Pons (tissue), 1 donor: ENCODE data around the gene INSM2.

ENCODE experiments used
- DNase-seq: peaks from one replicate; pipeline ENCODE4 v3.0.0-alpha.2; 2016; ENCODE audit warnings: low spot score

INSM2 gene

GRCh38 chr14:35549551-35549950 lies 15.6 kb downstream of the INSM2 start:
- DNase-seq = no peak

DNA sequence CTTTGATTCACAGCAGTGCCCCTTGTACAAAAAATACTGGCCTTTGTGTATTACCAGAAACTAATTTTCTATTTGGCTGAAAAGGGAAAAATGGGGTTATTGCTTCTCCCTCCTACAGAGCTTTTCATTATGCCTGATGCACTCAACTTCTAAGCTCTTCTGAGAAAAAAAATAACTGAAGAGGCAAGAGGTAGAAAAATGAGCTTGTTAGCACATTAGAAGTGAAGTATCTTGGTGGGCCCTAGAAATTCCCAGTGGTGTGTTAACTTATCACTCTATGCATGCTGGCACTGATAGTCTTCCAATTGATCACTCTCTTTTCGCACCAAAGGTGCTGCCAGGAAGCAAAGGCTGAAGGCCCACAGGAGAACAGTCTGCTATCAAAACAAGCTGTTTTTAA lies 17.1 kb downstream of the INSM2 start:
- DNase-seq = no peak

DNA sequence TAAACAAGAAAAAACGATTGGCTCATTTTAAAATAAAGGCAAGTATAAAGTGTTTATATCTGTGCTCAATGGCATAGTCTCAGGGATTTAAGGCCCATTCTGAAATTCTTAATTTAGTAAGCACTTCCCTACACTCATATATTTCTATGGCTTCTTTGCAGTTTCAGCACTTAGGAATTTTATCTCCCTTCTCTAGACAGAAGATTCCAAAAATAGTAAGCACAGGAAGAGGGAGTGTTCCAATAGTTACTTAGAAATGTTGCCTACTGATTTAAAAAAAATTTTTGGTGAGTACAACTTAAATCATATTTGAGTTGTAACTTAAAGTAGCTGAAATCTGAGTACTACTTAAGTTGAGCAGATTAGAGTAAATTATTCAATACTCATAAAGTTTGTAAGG lies 19.8 kb downstream of the INSM2 start:
- no peak for DNase-seq

DNA sequence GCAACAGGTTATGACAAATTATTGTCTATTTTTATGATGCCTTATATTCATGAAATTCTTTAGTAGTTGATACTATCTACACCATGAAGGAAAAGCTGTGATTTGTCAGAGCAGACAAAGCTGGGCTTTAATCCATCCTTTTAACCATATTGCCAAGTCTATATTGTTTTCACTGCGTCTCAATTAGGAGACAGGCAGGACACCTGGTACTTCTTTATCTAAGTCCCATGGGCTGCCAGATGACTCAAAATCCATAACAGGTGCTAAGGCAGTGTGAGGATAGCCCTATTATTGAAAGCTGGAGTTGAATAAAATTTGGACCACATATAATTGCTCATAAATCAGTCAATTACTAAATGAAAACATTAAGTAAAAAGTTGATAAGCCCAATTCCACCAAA lies 22.6 kb downstream of the INSM2 start:
- no peak for DNase-seq

- no peak for DNase-seq
Observed at GRCh38 chr14:35557221-35557747, 23.3 kb downstream of the INSM2 start.

GRCh38 chr14:35558680-35559079 lies 24.7 kb downstream of the INSM2 start:
- DNase-seq = peak; percentile 93

GRCh38 chr14:35565871-35566464 lies 32.0 kb downstream of the INSM2 start:
- no peak for DNase-seq

DNA sequence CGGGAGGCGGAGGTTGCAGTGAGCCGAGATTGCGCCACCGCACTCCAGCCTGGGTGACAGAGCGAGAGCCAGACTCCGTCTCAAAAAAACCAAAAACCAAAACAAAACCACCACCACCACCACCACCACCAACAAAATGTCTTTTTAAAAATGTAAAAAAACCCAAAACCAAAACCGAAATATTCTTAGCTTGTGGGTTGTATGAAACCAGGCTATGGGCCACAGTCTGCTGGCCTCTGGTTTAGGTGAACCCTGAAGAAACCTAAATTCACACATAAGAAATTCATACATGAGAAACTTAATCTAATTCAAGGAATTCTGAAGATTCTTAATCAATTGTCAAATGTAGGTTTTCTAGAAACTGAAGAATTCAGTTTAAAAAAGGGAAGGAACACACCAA lies 37.6 kb downstream of the INSM2 start:
- DNase-seq = no peak

GRCh38 chr14:35573911-35574310 lies 39.9 kb downstream of the INSM2 start:
- DNase-seq = no peak

DNA sequence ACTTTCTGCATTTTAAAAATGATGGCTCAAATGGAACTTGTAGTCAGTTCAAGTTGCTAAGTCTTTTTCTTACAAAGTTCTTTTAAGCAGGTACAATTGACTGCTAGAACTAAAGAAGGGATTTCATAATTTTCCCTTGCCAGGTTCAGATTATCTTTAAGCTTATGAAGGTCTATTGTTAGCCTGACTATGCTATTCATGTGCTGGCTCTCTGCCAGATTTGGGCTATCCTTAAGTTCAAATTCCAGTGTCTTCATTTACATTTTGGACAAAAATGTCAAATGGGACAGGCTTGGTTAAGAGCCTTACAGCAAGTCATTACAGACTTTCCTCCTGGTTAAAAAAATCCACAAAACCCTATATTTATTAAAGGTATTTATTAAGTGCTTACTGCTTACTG lies 42.3 kb downstream of the INSM2 start:
- DNase-seq = no peak

DNA sequence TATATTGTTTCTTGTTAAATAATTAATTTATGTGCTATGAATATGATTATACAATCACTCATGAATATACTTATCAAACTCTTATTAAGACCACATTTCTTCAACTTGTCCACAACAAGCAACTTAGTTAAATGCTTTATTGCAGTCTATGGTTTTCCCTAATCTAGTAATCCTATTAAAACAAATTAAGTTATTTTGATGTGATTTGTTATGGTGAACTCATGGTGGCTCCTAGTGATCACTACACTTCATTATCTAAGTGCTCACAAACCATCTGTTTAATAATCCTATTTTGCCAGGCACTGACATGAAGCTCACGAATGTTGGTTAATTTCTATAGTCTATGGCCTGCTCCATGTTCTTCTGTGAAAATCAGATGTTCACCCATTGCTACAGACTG lies 42.9 kb downstream of the INSM2 start:
- no peak for DNase-seq

GRCh38 chr14:35578135-35578534 lies 44.2 kb downstream of the INSM2 start:
- no peak for DNase-seq

- DNase-seq = no peak
Observed at GRCh38 chr14:35578639-35579038, 44.7 kb downstream of the INSM2 start.
